Dedifferentiated amniotic fluid mesenchymal stem cell (primary cell): ENCODE data around the gene GALNT17.

Source experiments
- DNase-seq: peaks from one replicate; pipeline ENCODE4 v3.0.0-alpha.2; 2016; ENCODE audit errors: extremely low spot score

The GALNT17 gene

GRCh38 chr7:71687831-71688599 lies 556.1 kb downstream of the GALNT17 start:
- no peak for DNase-seq

- no peak for DNase-seq
Observed at GRCh38 chr7:71691538-71691937, 559.6 kb downstream of the GALNT17 start.

GRCh38 chr7:71694665-71695064 lies 562.7 kb downstream of the GALNT17 start:
- DNase-seq: no peak

GRCh38 chr7:71695186-71695585 lies 563.2 kb downstream of the GALNT17 start:
- no peak for DNase-seq

- DNase-seq: no peak
Observed at GRCh38 chr7:71696511-71696910, 564.6 kb downstream of the GALNT17 start.

- DNase-seq: no peak
Observed at GRCh38 chr7:71697400-71697799, 565.5 kb downstream of the GALNT17 start.

- DNase-seq: no peak
Observed at GRCh38 chr7:71705217-71705616, 573.3 kb downstream of the GALNT17 start.

- no peak for DNase-seq
Observed at GRCh38 chr7:71705901-71706596, 574.1 kb downstream of the GALNT17 start.

GRCh38 chr7:71706597-71706975 lies 574.6 kb downstream of the GALNT17 start:
- no peak for DNase-seq

GRCh38 chr7:71707041-71707440 lies 575.1 kb downstream of the GALNT17 start:
- no peak for DNase-seq

- no peak for DNase-seq
Observed at GRCh38 chr7:71708710-71709109, 576.8 kb downstream of the GALNT17 start.

GRCh38 chr7:71710442-71710841 lies 578.5 kb downstream of the GALNT17 start:
- DNase-seq: no peak

- DNase-seq: no peak
Observed at GRCh38 chr7:71712653-71713180, 580.8 kb downstream of the GALNT17 start.

- DNase-seq: no peak
Observed at GRCh38 chr7:71716690-71717089, 584.7 kb downstream of the GALNT17 start.

- DNase-seq: no peak
Observed at GRCh38 chr7:71718563-71718962, 586.6 kb downstream of the GALNT17 start.

- DNase-seq: no peak
Observed at GRCh38 chr7:71721742-71722141, 589.8 kb downstream of the GALNT17 start.

GRCh38 chr7:71723859-71724258 lies 591.9 kb downstream of the GALNT17 start:
- no peak for DNase-seq

GRCh38 chr7:71727347-71727746 lies 595.4 kb downstream of the GALNT17 start:
- no peak for DNase-seq

- no peak for DNase-seq
Observed at GRCh38 chr7:71731740-71732139, 599.8 kb downstream of the GALNT17 start.

GRCh38 chr7:71733107-71733870 lies 601.3 kb downstream of the GALNT17 start:
- peak; percentile 48 for DNase-seq

GRCh38 chr7:71735961-71736556 lies 604.1 kb downstream of the GALNT17 start:
- DNase-seq: peak; percentile 65
